Activated gamma-delta T cell (primary cell): Measurements from ENCODE around the gene NHSL1.

ENCODE experiments used
- DNase-seq: peaks from one replicate; lab custom pipeline; 2025; lab: John Stamatoyannopoulos, UW

The NHSL1 gene

DNA sequence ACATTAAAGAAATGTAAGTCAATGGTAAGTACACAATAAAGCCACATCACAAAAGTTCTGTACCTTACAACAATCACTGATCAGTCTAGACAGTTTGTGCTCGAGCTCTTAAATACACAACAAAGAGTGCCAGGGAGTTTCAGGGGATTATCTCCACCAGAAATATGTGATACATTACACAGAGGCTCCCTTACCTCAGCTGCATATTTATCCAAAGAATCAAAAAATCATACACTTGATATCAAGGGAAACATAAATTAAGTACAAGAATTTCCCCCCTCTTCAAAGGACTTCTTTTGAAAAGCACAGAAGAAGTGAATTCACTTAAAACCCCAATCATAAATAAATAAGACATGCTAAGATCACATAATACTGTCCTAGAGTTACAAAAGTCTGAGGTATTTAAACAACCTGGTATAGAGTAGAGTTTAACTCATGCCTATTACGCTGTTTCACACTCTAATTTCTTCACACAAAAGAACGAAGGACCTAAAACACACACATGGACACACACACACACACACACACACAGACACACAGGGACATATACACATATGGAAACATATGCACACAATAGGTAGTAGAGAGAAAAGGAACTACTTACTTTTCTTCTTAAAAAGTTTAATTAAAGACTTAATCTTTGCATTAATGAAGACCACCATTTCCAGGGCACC, 528 bp downstream of the NHSL1 start:
- DNase-seq, result no peak

DNA sequence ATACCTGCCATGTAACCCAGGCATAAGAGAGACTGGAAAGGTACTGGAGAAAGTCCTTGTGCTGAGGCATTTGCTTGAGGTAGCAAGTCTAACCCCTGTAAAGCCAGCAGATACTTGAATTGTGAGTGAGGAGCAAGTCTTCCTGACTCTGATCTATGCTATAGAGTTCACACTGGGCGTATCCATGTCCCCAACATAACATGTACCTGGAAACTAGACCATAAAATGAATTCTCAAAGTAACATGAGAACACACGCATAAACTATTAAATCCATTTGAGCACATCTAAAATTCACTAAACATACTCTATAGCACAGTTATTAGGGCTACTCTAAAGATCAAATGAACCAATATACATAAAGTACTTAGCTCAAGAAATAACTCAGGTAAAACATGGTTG, 2.0 kb downstream of the NHSL1 start:
- DNase-seq, result no peak

DNA sequence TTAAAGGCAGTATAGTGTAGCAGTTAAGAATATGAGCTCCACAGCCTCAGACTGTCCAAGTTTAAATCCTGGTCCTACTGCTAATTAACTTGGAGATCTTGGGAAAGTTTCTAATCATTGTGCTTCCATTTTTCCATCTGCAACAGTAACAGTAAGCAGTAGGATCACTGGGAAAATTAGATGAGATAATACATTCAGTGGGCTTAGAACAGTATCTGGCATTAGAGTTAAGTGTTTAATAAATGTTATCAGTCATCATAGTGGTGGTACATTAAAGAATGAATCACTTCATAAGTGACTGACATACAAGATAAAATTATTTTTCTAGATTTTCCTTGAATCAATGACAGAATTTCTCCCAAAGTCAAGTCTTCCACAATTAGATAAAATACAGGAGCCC, 5.0 kb downstream of the NHSL1 start:
- no peak for DNase-seq

DNA sequence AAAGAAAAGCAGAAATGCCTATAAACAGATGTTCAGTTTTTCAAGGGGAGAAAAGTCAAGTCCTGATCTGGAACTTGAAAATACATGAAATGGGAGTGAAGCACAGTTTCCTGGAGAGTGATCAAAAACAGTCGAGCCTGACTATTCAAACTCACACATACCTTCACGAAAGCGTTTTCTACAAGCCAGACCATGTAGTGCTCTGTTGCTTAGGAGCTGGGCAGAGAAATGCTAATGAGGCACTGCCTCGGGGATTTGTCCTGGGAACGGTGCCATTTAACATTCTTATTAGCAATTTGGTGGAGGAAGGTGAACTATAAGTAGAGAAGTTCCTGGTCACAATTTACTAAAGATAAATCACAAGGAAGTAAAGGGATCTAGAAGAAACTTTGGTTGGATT, 5.9 kb downstream of the NHSL1 start:
- DNase-seq, result no peak

DNA sequence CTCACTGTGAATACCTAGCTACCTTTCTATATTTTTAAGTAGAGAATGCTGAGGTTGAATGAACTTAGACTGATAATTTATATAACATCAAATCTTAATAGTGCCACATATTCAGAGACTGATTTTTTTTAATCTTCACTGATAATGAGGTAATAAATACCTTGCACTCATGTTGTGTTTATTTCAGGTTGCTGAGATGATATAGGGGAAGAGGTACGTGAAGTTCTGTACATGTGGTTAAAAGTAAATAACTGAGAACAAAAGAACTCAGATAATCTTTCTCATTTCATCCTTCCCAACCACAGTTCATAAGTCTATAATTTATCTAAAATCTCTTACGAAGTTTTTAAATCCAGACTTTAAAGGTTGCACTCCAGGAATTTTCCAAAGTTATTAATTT, 6.4 kb downstream of the NHSL1 start:
- DNase-seq, result no peak

DNA sequence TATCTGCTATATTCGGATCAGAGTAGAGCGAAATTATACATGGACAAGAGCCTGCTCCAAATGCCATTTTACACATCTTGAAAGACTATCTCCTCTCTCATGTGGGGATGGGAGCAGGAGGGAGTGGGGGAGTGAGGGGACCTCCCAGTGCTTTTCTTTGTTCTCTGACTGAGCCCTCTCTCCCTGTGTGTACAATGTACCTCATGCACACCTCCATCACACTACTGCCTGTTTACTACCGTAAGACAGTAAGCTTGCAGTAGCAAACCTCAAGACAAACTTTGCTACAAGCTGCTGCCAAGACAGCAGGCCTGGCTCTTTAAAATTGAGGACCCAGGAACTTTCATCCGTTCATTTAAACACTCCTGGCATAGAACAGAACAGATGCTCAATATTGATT, 7.2 kb downstream of the NHSL1 start:
- DNase-seq, result no peak

DNA sequence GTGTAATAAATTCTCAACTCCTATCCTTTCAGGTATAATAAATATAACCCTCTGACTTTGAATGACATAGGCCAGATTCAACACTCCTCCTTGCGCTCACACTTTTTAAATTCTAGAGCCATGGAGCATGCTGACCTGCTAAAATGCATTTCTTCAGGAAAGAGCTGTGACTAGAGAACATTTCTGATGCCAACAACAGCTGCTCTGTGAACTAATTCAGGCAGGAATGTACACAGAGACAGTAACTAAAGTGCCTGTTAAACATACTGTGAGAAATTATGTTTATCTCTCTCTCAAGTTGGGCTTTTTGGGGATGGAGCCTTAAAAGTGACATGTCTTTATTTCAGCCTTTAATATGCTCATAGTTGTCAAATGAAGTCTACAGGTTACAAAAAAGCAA, 8.3 kb downstream of the NHSL1 start:
- DNase-seq, result no peak

DNA sequence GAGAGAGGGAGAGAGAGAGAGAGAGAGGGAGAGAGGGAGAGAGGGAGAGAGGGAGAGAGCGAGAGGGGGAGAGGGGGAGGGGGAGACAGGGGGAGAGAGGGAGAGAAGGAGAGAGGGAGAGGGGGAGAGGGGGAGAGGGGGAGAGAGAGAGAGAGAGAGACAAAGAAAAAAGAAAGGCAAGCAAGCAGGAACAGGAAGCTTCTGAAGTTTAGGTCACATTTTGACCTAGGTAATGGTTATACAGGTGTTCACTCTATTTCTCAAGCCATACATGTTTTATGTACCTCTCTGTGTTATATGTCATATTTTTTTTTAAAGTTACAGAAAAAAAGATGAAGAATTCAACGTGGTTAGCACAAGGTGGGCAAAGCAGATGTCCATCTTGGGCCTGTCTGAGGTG, 9.4 kb downstream of the NHSL1 start:
- DNase-seq, result no peak

DNA sequence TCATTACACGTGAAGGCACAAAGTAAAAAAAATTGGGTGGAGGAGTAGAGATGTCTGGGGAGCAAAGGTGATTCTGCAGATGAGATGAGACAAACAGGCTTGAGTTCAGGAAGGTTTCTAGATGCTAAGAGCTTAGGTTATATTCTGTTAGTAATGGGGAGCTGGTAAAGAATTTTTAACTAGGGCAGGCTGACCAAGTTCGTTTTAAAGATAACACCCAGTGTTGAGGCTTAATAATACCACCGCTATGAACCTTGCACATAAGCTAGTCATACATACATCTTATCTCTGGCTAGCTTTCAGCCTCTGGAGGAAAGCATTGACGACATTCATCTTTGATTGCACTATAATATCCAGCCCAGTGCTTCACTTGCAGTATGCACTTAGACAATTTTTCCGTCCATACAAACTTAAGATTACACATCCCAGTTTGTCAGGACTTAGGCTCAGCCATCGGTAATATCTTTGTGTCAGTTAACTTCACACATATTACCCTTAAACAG, 12.1 kb downstream of the NHSL1 start:
- no peak for DNase-seq

DNA sequence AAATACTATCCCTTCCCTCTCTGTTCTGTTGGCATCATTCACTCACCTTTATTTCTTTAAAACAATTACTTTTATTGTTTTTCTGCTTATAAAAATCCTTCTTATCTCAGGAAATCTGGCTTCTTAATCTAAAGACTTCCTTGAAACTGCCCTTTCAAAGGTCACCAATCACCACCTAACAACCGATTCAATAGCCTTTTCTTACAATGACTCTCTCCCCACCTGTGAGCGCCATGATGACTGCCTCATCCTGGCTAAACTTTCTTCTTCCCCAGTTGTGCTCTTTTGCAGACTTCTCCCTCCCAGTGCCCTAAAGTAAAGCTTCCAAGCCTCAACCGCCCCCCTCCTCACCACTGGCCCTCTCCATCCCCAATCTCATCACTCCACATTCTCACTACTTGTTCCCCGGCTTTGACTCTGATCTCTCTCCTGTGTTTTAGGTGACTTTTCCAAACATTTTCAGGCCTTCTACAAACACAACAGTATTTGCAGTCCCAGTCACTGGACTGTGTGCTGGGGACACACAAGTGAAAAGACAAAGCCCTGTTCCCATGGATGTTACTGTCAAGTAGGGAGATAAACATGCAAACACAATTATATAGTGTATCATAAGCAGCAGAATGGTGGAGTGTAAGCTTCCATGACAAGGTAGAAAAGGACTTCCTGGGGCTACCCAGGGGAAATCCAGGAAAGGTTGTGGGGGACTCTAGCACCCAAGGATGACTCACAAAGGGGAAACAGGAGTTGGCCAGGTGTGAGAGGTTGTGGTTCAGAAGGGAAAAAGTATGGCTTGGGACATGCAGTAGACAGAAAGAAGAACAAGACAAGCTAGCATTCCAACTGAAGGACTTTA, 12.8 kb downstream of the NHSL1 start:
- DNase-seq, result no peak

DNA sequence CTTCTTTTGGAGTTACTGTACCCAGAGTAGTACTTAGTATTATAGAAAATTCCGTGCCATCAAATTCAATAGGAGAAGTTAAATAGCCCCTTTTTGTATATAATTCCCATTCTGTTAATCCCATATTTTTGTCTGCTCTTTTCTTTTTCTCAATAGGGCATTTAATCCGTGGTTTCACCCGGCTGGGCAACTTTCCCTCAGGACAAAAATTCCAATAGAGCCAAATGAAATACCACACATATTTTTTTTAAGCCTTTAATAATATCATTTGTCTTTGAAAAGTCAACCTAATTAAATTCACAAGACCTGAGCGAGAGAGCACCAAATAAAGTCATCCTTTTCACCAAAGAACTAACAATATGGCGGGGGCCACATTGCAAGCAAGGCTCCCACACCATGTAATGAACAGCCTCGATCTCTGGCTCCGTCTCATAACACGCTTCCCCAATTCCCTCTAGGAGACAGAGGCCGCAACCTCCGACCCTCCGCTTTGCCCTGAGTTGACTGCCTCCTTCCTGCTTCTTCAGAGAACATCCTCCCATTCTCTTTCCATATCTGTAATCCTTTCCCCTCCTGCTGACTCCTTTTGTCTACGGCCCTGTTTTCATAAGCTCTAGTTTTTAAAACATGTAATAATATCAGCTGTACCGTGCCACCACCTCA, 13.6 kb downstream of the NHSL1 start:
- no peak for DNase-seq

DNA sequence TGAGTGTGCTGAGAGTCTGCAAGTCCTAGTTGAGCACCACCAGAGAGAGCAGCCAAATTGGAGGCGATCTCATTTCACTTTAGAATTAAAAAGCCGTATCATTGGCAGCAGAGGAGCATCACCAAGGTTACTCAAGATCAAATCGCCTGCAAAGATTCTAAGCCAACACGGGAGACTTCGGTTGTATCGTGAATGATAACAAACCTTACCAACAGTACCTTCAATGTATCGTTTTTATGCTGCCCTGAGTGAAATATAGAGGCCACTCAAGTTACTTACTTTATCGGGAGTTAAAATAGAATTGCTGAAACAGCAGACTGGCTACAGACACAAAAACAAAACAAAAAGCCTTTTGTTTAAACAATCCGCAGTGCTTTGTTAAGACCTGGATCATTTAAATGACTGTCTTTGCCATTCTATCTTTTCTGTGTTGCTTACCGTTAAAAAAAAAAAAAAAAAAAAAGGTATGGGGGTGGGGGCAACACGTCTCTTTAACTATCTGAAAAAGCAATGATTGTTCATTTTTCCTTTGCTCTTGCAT, 14.2 kb downstream of the NHSL1 start:
- no peak for DNase-seq

DNA sequence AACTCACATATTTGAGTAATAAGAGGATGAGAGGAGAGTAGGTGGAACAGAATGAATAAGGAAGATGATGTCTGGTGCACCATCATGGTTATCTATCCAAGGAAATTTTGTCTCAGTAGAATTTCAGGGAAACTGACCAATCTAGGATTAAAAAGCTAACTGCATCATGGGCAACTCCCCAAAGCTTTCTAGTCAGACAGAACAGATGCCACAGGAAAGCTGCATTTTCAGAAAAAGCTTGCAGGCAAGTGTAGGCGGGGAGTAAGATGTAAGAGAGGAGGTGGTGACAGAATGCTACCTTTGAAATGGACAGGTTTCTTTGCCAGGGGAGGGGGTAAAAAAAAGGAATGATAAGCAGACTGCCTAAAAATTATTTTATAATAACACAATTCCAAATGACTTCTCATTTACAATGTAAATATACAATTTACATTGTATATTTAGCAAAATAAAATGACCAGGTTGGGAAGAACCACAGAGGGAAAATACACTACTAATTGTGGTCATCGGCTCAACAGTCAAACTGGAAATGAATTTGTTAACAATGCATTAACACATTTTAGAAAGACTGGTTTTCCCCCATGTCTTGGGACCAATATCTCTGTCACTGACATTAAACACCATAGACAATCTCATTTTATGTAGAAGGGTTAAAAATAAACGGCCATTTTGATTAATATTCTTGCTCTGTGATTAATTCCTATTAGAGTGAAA, 15.1 kb downstream of the NHSL1 start:
- DNase-seq, result no peak

DNA sequence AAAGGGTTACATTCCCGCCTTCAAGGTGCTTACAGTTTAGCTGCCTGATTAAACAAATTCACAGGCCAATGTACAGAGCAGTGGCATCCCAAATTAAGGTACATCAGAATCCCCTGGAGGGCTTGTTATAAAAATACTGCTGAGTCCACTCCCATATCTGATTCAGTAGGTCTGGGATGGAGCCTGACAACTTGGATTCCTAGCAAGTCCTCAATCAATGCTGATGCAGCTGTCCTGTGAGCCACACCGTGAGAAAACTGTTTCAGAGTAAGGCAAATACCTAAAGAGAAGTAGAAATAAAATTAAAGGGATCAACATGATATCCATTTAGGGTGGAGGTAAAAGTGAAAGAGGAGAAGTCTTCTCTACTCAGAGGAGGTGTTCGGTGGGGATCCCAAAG, 16.5 kb downstream of the NHSL1 start:
- DNase-seq, result no peak

DNA sequence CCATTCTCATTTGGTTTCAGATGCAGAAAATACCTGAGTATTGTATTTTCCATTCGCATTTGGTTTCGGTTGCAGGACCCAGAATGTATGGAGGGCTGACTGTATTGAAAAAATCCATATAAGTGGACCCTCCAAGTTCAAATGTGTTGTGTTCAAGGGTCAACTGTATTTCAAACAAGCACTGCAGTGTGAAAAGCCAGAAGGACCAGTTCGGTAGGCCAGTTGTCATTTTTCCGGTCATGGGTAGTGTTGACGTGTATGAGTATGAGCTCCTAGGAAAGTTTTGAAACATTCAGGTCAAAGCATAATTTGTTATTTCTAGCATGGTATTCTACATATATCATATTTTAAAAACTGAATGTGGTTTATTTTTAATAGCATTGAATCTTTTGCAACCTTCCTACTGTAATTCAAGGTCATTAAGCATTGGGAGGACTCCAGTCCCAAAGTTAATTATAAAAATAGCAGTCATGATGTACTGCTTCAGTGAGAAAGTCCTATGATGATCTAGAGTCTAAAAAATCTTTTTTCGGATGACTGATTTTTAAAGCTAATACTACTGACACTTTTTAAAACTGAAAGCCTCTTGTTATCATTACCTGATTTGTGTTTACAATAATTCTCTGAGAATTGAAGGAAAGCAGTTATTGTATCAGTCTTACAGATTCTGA, 18.9 kb downstream of the NHSL1 start:
- DNase-seq, result no peak

DNA sequence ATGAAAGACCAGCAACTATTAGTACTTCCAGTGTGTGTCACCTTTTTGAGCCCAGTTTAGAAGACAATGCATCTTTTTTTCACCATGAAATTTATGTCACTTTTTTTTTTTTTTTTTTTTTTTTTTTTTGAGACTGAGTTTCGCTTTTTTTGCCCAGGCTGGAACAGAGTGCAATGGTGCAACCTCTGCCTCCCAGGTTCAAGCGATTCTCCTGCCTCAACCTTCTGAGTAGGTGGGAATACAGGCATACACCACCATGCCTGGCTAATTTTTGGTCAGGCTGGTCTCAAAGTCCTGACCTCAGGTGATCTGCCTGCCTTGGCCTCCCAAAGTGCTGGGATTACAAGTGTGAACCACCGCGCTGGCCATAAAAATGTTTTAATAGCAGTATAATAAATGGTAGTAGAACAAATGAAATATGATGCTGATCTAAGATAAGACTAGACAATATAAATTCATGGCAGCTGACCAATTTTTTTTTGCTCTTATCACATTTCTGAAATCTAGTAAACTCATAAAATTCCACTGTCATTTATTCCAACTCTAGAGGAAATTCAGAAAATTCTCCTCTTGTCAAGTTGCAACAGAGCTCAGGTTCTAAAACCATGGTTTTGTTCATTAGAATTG, 21.3 kb downstream of the NHSL1 start:
- DNase-seq, result no peak

DNA sequence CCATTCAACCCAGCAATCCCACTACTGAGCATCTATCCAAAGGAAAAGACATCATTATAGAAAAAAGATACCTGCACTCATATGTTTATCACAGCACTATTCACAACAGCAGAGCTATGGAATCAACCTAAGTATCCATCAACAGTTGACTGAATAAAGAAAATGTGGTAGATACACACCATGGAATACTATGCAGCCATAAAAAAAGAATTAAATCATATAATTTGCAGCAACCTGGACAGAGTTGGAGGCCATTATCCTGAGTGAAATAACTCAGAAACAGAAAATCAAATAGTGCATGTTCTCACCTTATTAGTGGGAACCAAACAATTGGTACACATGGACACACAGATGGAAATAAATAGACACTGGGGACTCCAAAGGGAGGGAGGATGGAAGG, 23.2 kb downstream of the NHSL1 start:
- no peak for DNase-seq

DNA sequence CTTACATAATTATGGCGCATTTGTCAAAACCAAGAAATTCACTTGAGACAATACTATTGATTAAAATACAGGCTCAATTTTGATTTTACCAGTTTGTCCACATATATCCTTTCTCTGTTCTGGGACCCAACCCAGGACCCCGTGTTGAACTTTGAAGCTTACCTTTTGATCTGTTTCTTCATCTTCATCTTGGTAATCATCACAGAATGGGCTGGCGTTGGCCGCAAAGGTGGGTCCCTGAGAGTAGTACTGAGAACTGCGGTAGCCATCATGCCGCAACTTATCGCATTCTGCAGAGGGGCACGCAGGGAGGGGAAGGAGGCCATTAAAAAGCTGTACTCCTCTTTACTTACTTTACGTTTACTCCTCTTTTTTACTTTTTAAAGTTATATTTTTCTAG, 26.1 kb downstream of the NHSL1 start:
- DNase-seq, result no peak

DNA sequence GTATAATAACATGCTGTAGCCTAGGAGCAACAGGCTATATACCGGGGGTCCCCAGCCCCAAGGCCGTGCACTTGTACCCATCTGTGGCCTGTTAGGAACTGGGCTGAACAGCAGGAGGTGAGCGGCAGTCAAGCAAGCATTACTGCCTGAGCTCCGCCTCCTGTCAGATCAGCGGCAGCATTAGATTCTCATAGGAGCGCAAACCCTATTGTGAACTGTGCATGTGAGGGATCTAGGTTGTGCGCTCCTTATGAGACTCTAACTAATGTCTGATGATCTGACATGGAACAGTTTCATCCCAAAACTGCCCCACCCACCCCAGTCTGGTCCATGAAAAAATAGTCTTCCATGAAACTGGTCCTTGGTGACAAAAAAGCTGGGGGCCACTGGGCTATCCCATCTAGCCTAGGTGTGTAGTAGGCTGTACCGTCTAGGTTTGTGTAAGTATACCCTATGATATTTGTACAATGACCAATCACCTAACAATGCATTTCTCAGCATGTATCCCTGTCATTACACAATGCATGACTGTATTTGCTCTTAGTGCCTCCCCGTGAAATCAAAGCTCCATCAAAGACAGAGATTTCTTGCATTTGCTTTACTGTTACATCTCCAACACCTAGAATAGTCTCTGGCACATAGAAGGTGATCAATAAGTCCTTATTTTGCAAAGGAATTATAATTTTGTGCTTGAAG, 30.8 kb downstream of the NHSL1 start:
- DNase-seq, result no peak

DNA sequence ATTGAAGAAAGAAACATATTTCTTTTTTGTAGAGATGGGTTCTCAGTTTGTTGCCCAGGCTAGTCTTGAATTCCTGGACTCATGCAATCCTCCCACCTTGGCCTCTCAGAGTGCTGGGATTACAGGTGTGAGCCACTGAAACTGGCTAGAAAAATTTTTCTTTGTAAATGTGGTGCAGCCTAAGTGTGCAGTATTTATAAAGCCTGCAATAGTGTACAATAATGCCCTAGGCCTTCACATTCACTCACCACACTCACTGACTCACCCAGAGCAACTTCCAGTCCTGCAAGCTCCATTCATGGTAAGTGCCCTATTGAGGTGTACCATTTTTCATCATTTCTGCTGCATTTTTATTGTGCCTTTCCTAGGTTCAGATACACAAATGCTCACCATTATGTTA, 31.4 kb downstream of the NHSL1 start:
- no peak for DNase-seq
